Activated CD4-positive, alpha-beta T cell treated with anti-CD3 and anti-CD28 coated beads, Interleukin-10, Interleukin-2, amounts not matched to agents 100 ng/mL and 50 ng/mL, durations not matched to agents 16 hours and 8 hours (primary cell): ENCODE measurements around the gene BEST3.
A peak's percentile ranks its signal among the peaks of the same experiment; 100 is the strongest.
"Not testable (repeated sequence)": the region's sequence is repeated elsewhere in the genome, so short reads cannot be mapped to it uniquely, and the experiment has no call there.

ENCODE experiments used
- DNase-seq: peaks from one replicate; pipeline ENCODE4 v3.0.0-alpha.2; 2020

The BEST3 gene

DNA sequence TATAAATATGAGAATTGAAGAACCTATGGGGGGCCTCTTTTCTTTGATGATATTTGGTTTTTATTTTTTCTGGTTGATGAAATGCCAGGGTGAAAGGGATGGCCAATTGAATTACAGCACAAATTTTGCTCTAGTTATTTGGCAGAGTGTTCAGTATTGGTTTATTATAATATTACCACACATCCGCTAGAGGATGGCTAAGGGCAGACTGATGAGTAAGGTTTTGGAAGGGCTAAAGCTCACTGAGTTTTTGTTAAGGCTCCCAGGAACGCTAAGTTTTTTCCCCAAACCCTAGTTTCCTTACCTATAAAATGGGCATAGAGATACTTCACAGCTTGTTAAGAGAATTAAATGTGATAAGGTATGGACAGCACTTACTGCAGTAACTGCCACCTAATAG, 54.1 kb downstream of the BEST3 start:
- no peak for DNase-seq

DNA sequence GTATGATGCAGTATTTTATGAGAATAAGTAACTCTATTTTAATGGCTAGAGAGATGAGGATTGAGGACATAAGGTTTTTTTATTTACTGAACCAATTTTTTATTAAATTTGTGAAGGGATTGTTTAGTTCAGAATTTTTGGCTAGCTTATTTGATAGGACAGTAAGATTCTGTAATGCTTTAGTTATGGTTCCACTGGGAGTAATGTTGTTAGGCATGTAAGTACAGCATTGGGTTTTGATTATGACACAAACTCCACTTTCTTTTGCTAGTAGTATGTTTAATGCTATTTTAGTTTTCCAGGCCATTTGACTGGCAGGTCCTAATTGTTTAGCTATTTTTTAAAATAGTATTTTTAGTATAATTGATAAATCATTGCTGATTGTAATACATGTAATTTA, 54.6 kb downstream of the BEST3 start:
- DNase-seq: no peak

GRCh38 chr12:69642531-69642930, 56.6 kb downstream of the BEST3 start:
- no peak for DNase-seq

GRCh38 chr12:69641546-69641945, 57.6 kb downstream of the BEST3 start:
- no peak for DNase-seq

DNA sequence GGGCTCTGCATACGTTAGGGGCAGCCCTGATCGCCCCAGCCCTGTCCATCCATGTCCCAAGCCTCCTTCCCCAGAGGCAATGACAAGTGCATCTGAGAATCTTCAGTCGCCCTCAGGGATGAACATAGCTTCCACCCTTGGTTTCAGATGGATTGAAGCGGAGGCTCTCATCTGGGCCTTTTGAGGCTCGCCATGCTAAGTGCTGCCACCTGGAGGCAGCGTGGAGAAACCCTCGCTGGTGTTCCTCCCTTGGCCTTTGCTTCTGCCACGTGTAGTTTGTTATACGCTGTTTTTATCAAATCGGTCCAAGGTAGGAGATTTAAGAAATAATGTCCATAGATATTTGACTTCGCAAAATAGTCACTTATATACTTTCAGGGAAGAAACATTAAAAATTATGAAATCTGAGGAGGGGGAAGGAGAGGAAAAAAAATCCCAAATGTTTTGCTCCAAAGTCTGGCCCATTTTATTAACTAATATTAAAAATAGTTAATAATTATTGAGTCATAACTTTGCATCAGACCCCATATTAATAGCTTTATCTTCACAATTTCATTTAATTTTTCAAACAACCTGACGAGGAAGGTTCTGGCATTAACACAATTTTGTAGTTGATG, 59.6 kb downstream of the BEST3 start:
- peak; percentile 76 for DNase-seq

- DNase-seq: no peak
These were observed 66.0 kb downstream of the BEST3 start for GRCh38 chr12:69633061-69633460.

- DNase-seq: no peak
These were observed 68.9 kb downstream of the BEST3 start for GRCh38 chr12:69630191-69630590.

- DNase-seq: no peak
These were observed 71.6 kb downstream of the BEST3 start for GRCh38 chr12:69627501-69627900.

DNA sequence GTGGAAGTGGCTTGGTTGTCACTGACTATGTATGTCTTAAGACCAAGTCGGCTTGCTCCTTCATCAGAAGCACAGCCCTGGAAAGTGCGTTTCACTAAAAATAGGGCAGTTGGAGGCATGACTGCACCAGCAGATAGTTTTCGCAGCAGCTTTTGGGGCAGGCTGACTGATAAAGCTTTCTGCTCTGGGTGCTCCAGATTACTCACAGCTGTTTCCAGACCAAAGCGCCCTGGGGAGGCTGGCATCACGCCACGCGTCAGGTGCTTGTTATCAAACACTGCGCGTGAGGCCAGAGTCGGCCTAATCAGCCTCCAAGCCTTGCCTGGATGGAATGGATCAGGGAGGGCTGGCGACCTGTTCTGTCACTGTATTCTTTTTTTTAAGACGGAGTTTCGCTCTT, 75.1 kb downstream of the BEST3 start:
- no peak for DNase-seq

DNA sequence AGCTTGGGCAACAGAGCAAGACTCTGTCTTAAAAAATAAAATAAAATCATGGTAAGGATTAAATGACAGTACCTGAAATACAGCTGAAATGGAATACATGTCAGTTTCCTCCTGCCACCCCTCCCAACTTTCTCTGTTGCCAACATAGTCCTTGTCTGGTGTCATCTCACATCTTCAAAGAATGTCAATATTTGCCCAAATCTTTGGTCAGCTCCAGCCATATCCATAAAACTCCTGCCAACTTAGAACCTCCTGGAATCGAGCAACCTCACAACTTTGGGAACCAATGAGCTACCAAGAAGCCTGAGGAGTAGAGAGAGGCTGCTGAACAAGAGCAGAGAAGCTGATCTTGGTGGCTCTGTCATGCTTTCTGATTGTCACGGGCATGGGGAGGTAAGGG, 77.6 kb downstream of the BEST3 start:
- no peak for DNase-seq

DNA sequence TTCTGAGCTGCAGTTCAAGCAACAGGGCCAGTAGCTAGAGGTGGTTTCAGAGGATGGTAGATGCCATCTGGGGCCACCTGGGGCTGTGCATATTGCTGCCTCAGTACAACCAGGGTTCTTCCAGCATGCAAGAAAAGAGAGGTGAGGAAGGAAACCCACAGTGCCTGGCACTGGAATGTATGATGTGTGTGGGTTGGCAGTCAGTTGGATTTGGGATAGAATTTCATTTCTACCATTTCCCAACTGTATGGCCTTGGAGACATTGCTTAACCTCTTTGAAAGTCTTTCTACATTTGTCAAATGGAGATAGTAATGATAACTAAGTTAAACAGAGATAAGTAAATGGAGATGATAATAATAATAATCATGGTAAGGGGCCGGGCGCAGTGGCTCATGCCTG, 78.2 kb downstream of the BEST3 start:
- no peak for DNase-seq

- no peak for DNase-seq
These were observed 79.0 kb downstream of the BEST3 start for GRCh38 chr12:69620077-69620476.

- DNase-seq: no peak
These were observed 80.1 kb downstream of the BEST3 start for GRCh38 chr12:69619050-69619449.

DNA sequence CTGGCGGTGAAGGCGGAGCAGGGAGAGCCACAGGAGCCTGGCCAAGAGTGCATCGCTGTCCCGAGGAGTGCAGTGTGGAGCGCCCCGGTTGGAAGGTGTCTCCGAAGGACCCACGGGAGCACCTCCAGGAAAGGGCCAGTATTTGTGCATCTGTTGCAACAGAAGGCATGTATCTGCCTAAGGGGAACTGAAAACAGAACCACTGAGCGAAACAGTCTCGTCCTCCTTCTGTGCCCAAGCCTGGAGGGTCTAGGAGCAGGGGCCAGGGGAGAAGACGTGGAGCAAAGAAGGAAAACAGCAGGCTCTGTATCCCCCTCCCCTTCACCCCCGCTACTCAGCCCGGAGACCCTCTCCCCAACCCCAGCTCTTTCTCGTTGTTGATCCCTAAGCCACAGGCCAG, 83.1 kb downstream of the BEST3 start:
- no peak for DNase-seq

GRCh38 chr12:69613351-69613750, 85.8 kb downstream of the BEST3 start:
- DNase-seq: no peak

DNA sequence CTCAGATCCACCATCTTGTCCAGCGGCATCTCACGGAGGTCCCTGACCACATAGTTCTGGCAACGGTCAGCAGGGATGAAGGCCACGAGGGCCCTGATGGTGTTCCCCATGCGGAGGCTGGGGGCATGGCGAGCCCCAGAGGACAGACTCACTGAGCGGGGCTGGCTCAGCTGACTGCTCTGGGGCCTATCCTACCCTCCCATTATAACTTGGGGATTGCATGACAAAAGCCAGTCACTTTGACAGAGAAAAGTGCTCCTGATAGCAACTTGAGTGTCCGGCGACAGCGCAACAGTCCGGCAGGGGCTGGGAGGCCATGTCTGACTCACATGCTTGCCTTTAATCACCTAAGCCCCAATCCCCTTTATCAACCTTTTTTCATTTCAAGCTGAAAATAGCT, 88.4 kb downstream of the BEST3 start, which contains the start of gene LRRC10:
Gene LRRC10, minus strand, starts transcription at position 179 of the 400 bp plus-strand sequence. Its CDS starts 69 bp downstream, at position 110.
- no peak for DNase-seq

DNA sequence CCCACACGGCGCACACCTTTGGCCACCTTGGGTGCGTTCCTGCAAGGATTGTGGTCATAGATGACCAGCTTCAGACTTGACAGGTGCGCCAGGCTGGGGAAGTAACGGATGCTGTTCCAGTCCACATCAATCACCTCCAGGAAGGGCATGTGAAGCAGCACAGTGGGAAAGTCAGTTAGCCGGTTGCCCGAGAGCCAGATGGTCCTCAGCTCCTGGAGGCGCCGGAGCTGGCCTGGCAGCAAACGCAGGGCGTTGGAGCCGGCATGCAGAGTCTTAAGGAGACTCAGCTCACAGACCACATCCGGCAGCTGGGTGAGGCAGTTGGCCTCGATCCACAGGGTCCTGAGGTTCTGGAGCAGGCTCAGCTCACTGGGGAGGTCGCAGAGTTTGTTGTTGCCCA, 89.0 kb downstream of the BEST3 start:
- DNase-seq: no peak

- no peak for DNase-seq
These were observed 91.0 kb downstream of the BEST3 start for GRCh38 chr12:69608114-69608513.

- not testable (repeated sequence) for DNase-seq
These were observed 94.8 kb downstream of the BEST3 start for GRCh38 chr12:69604275-69604674.
